C4-2B (cell line): ENCODE data around the gene CLDN11.

ENCODE experiments used
- ZFX ChIP-seq: fragments of 450-650 bp; IDR thresholded peaks from 2 replicates; pipeline ENCODE4 v1.6.1; 2017
- TF ChIP-seq, protein P1 (sequence below): fragments of 450-650 bp; conservative IDR thresholded peaks from 2 replicates; pipeline ENCODE4 v1.5.1; 2017; ENCODE audit warnings: mild to moderate bottlenecking

DNA sequence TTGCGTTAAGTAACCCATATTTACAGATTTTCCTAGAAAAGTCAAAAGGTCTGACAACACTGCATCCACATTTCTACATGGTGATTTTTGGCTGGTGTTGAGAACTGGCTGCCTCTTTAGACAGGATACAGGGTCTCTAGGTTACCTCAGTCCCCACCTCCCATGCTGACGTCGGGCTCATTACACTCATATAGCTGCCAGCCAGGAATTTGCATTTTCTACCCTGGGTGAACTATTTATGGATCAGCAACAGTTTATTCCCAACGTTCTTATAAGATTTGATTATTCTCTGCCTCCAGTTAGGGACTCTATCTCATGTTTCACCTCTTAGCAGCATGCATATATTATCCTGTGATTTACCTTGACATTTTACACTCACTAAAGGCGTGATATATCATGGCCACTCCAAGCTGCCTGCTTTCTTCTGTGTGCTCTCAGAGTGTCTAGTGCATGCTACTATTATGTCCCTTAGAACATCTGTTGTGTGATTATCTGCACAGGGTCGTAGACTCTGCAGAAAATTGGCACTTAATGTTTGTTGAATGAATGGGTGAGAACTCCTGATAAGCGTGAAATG lies 49.0 kb downstream of the CLDN11 start:
- TF ChIP-seq, protein P1, sequence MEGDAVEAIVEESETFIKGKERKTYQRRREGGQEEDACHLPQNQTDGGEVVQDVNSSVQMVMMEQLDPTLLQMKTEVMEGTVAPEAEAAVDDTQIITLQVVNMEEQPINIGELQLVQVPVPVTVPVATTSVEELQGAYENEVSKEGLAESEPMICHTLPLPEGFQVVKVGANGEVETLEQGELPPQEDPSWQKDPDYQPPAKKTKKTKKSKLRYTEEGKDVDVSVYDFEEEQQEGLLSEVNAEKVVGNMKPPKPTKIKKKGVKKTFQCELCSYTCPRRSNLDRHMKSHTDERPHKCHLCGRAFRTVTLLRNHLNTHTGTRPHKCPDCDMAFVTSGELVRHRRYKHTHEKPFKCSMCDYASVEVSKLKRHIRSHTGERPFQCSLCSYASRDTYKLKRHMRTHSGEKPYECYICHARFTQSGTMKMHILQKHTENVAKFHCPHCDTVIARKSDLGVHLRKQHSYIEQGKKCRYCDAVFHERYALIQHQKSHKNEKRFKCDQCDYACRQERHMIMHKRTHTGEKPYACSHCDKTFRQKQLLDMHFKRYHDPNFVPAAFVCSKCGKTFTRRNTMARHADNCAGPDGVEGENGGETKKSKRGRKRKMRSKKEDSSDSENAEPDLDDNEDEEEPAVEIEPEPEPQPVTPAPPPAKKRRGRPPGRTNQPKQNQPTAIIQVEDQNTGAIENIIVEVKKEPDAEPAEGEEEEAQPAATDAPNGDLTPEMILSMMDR: no peak
- TF ChIP-seq ZFX: no peak
